ENCODE data around the gene AKR1C4.

Gene AKR1C4

GRCh38 chr10:5265139-5265538 lies 68.5 kb downstream of the AKR1C4 start:
- in situ Hi-C loops (cut with MboI; ENCODE audit: low sequenced_read_pairs): no loop called here

- in situ Hi-C loops (cut with MboI; ENCODE audit: low sequenced_read_pairs): no loop called here
These were observed 69.7 kb downstream of the AKR1C4 start for GRCh38 chr10:5266351-5266750.

- in situ Hi-C loops (cut with MboI; ENCODE audit: low sequenced_read_pairs): no loop called here
These were observed 70.2 kb downstream of the AKR1C4 start for GRCh38 chr10:5266804-5267203.

GRCh38 chr10:5268234-5268633 lies 71.6 kb downstream of the AKR1C4 start:
- in situ Hi-C loops (cut with MboI; ENCODE audit: low sequenced_read_pairs): no loop called here

All from HL-60/S4 (cell line).